IPS DF 6.9 (cell line): ENCODE results near the gene SEC61A1.

Experiments used
- DNase-seq: peaks from one replicate; pipeline ENCODE4 v3.0.0-alpha.2; 2013; ENCODE audit warnings: low read depth, low spot score
- H3K27ac ChIP-seq: one replicate; pipeline ENCODE4 v1.5.1; 2013; ENCODE audit warnings: low read length, control low read depth
- H3K27me3 ChIP-seq: 2 replicates; pipeline ENCODE4 v1.6.1; 2013; ENCODE audit warnings: mild to moderate bottlenecking, low read length; ENCODE audit not compliant: control insufficient read depth, insufficient read depth
- H3K36me3 ChIP-seq: 2 replicates; pipeline ENCODE4 v1.6.1; 2013; ENCODE audit warnings: low read length; ENCODE audit not compliant: control insufficient read depth, insufficient read depth
- H3K4me1 ChIP-seq: 2 replicates; pipeline ENCODE4 v1.6.1; 2013; ENCODE audit warnings: low read length; ENCODE audit not compliant: control insufficient read depth, insufficient read depth
- H3K4me3 ChIP-seq: 2 replicates; pipeline ENCODE4 v1.5.1; 2013; ENCODE audit warnings: mild to moderate bottlenecking, low read length
- H3K9me3 ChIP-seq: 2 replicates; pipeline ENCODE4 v1.6.1; 2013; ENCODE audit warnings: low read length, inconsistent platforms; ENCODE audit not compliant: control insufficient read depth, insufficient read depth
- WGBS: extraction: QIAGEN DNeasy Blood & Tissue Kit; methylation state at CpG from one replicate; pipeline ENCODE4 v1.1.7; 2013; ENCODE audit warnings: mixed read lengths, missing lambda C conversion rate; ENCODE audit not compliant: insufficient read length, insufficient coverage; 5-methylcytosine and 5-hydroxymethylcytosine counted together

SEC61A1 gene

GRCh38 chr3:128021768-128022372 lies 30.4 kb upstream of the SEC61A1 start:
- Histone ChIP-seq H3K27ac (no peak overlapping the region), H3K9me3 (no peaks in the 10 kb centered on the region), H3K4me1 (no peaks in the 10 kb centered on the region), H3K36me3 (no peaks in the 10 kb centered on the region), H3K4me3 (no peak overlapping the region), H3K27me3 (no peaks in the 10 kb centered on the region)
- WGBS = no CpG with 5 or more reads among the region's 10 CpGs
- DNase-seq = no peak

GRCh38 chr3:128033102-128033501 lies 19.1 kb upstream of the SEC61A1 start:
- H3K36me3 ChIP-seq = no peaks in the 10 kb centered on the region
- no peak overlapping the region for H3K27ac ChIP-seq
- H3K4me3 ChIP-seq = no peak overlapping the region
- H3K4me1 ChIP-seq = no peaks in the 10 kb centered on the region
- DNase-seq = no peak
- no peaks in the 10 kb centered on the region for H3K27me3 ChIP-seq
- no peaks in the 10 kb centered on the region for H3K9me3 ChIP-seq

GRCh38 chr3:128036119-128036518 lies 16.1 kb upstream of the SEC61A1 start:
- no peak for DNase-seq
- no CpG with 5 or more reads among the region's 1 CpG for WGBS
- no peak overlapping the region for H3K4me3 ChIP-seq

GRCh38 chr3:128040041-128040440 lies 12.2 kb upstream of the SEC61A1 start:
- Histone ChIP-seq H3K36me3 (no peaks in the 10 kb centered on the region), H3K27ac (no peak overlapping the region), H3K9me3 (no peaks in the 10 kb centered on the region), H3K27me3 (no peaks in the 10 kb centered on the region), H3K4me1 (no peaks in the 10 kb centered on the region), H3K4me3 (no peak overlapping the region)
- DNase-seq = no peak
- no CpG with 5 or more reads among the region's 3 CpGs for WGBS

More at GRCh38 chr3:128036119-128036518, 16.1 kb upstream of the SEC61A1 start:
- Histone ChIP-seq H3K9me3 (no peaks in the 10 kb centered on the region), H3K4me1 (no peaks in the 10 kb centered on the region), H3K36me3 (no peaks in the 10 kb centered on the region), H3K27me3 (no peaks in the 10 kb centered on the region), H3K27ac (no peak overlapping the region)

- H3K4me3 ChIP-seq = no peak overlapping the region
- no peak for DNase-seq
These were observed 11.6 kb upstream of the SEC61A1 start for GRCh38 chr3:128040660-128041059.

GRCh38 chr3:128041344-128041743 lies 10.9 kb upstream of the SEC61A1 start:
- no peaks in the 10 kb centered on the region for H3K36me3 ChIP-seq
- H3K4me1 ChIP-seq = no peaks in the 10 kb centered on the region
- H3K27ac ChIP-seq = no peak overlapping the region
- no CpG with 5 or more reads among the region's 1 CpG for WGBS
- no peaks in the 10 kb centered on the region for H3K27me3 ChIP-seq
- H3K4me3 ChIP-seq = no peak overlapping the region
- no peak for DNase-seq
- no peaks in the 10 kb centered on the region for H3K9me3 ChIP-seq

More at GRCh38 chr3:128040660-128041059, 11.6 kb upstream of the SEC61A1 start:
- H3K36me3 ChIP-seq = no peaks in the 10 kb centered on the region
- H3K27me3 ChIP-seq = no peaks in the 10 kb centered on the region
- WGBS = no CpG with 5 or more reads among the region's 1 CpG
- no peaks in the 10 kb centered on the region for H3K9me3 ChIP-seq
- H3K27ac ChIP-seq = no peak overlapping the region
- H3K4me1 ChIP-seq = no peaks in the 10 kb centered on the region

DNA sequence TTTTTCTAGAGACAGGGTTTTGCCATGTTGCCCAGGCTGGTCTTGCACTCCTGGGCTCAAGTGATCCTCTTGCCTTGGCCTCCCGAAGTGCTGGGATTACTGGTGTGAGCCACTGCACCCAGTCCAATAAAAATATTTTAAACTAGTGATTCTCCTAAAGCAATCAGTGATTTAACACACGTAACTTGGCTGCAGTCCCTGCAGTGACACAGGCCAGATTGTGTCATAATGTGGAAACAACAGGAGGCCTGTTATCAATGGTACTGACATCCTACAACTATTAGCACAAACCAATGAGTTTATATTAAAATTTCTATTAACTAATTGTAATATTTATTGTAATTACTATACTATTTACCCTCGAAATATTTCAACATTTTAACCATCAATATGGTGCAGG lies 1.6 kb upstream of the SEC61A1 start:
- H3K4me1 ChIP-seq = no peaks in the 10 kb centered on the region
- H3K36me3 ChIP-seq = no peaks in the 10 kb centered on the region; the same call in 1 of the 2 replicates
- no peaks in the 10 kb centered on the region for H3K9me3 ChIP-seq
- WGBS = no CpG with 5 or more reads among the region's 3 CpGs
- H3K4me3 ChIP-seq = no peak overlapping the region
- H3K27me3 ChIP-seq = no peaks in the 10 kb centered on the region
- DNase-seq = no peak
- no peak overlapping the region for H3K27ac ChIP-seq

GRCh38 chr3:128051459-128051836 lies 789 bp upstream of the SEC61A1 start:
- Histone ChIP-seq H3K36me3 (no peaks in the 10 kb centered on the region; the same call in 1 of the 2 replicates), H3K4me1 (no peaks in the 10 kb centered on the region), H3K9me3 (no peaks in the 10 kb centered on the region), H3K27ac (no peak overlapping the region), H3K27me3 (no peaks in the 10 kb centered on the region), H3K4me3 (peak overlapping the region; percentile 56; the same call in 1 of the 2 replicates)
- DNase-seq = no peak
- no CpG with 5 or more reads among the region's 10 CpGs for WGBS

- no CpG with 5 or more reads among the region's 33 CpGs for WGBS
These were observed 536 bp downstream of the SEC61A1 start for GRCh38 chr3:128052595-128053351.

DNA sequence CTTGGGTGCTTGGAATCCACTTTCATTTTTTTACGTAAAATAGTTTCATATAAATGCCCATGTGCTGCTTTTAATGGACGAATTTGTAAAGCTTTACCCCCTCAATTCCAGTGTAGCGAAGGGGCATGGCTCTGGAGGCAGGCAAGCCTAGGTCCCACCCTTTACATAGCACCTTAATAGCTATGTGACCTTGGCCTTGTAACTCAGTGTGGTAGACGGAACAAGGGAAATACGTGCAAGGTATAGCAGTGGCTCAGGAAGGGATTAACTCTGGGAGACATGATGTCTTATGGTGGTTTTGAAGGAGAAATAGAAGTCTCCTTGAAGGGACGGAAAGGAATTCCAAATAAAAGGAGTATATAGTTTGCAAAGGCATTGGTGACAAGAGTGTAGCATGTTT lies 1.4 kb downstream of the SEC61A1 start:
- no CpG with 5 or more reads among the region's 6 CpGs for WGBS
- H3K9me3 ChIP-seq = no peaks in the 10 kb centered on the region
- no peaks in the 10 kb centered on the region for H3K4me1 ChIP-seq
- H3K4me3 ChIP-seq = no peak overlapping the region
- H3K27me3 ChIP-seq = no peaks in the 10 kb centered on the region
- peaks cover 6% of the 10 kb centered on the region; the same call in 1 of the 2 replicates for H3K36me3 ChIP-seq
- no peak overlapping the region for H3K27ac ChIP-seq
- DNase-seq = no peak

More at GRCh38 chr3:128052595-128053351, 536 bp downstream of the SEC61A1 start:
- H3K36me3 ChIP-seq = peaks cover 3% of the 10 kb centered on the region; the same call in 1 of the 2 replicates
- DNase-seq = no peak
- H3K27me3 ChIP-seq = no peaks in the 10 kb centered on the region
- H3K4me3 ChIP-seq = peak overlapping the region; percentile 72
- H3K9me3 ChIP-seq = no peaks in the 10 kb centered on the region
- no peak overlapping the region for H3K27ac ChIP-seq
- H3K4me1 ChIP-seq = no peaks in the 10 kb centered on the region
